HEK293T (cell line): ENCODE data around the gene PEX16.

Experiments
- CTCF ChIA-PET: fragments of 350-600 bp; formaldehyde crosslinking; extraction: SDS; loops from one replicate; lab custom pipeline; 2021; ENCODE audit warnings: antibody characterized with exemption, inconsistent platforms; lab: Yijun Ruan, JAX
- POLR2A ChIA-PET: fragments of 350-600 bp; formaldehyde crosslinking; extraction: SDS; loops from one replicate; lab custom pipeline; 2020; ENCODE audit warnings: antibody characterized with exemption, inconsistent platforms; lab: Yijun Ruan, JAX
- DNase-seq: peaks from one replicate; pipeline ENCODE4 v3.0.0; 2012; ENCODE audit warnings: mixed read lengths; ENCODE audit errors: extremely low spot score
- ARNT ChIP-seq: fragments of 450-650 bp; IDR thresholded peaks from 2 replicates; pipeline ENCODE4 v1.6.1; 2017; ENCODE audit warnings: mild to moderate bottlenecking
- BHLHE40 ChIP-seq: fragments of 450-650 bp; IDR thresholded peaks from 2 replicates; pipeline ENCODE4 v1.6.1; 2016; ENCODE audit warnings: mild to moderate bottlenecking, moderate library complexity, borderline replicate concordance
- CTBP1 ChIP-seq: fragments of 450-650 bp; IDR thresholded peaks from 2 replicates; pipeline ENCODE4 v1.6.1; 2016; ENCODE audit warnings: borderline replicate concordance
- ELF4 ChIP-seq: fragments of 450-650 bp; IDR thresholded peaks from 2 replicates; pipeline ENCODE4 v1.6.1; 2017; ENCODE audit warnings: antibody characterized with exemption
- FOXA1 ChIP-seq: fragments of 450-650 bp; IDR thresholded peaks from 2 replicates; pipeline ENCODE4 v1.6.1; 2016; ENCODE audit warnings: mild to moderate bottlenecking
- FOXK2 ChIP-seq: fragments of 450-650 bp; IDR thresholded peaks from 2 replicates; pipeline ENCODE4 v1.6.1; 2016; ENCODE audit warnings: mild to moderate bottlenecking
- FOXM1 ChIP-seq: fragments of 450-650 bp; IDR thresholded peaks from 2 replicates; pipeline ENCODE4 v1.6.1; 2017; ENCODE audit warnings: mild to moderate bottlenecking, borderline replicate concordance
- HDGF ChIP-seq: fragments of 450-650 bp; IDR thresholded peaks from 2 replicates; pipeline ENCODE4 v1.6.1; 2017; ENCODE audit warnings: antibody characterized with exemption, borderline replicate concordance
- L3MBTL2 ChIP-seq: fragments of 450-650 bp; conservative IDR thresholded peaks from 2 replicates; pipeline ENCODE4 v1.6.1; 2016; ENCODE audit warnings: mild to moderate bottlenecking
- LEF1 ChIP-seq: fragments of 450-650 bp; IDR thresholded peaks from 2 replicates; pipeline ENCODE4 v1.6.1; 2017; ENCODE audit warnings: mild to moderate bottlenecking, borderline replicate concordance
- NFRKB ChIP-seq: fragments of 450-650 bp; IDR thresholded peaks from 2 replicates; pipeline ENCODE4 v1.6.1; 2016; ENCODE audit warnings: mild to moderate bottlenecking, moderate library complexity
- PKNOX1 ChIP-seq: fragments of 450-650 bp; IDR thresholded peaks from 2 replicates; pipeline ENCODE4 v1.6.1; 2016
- SP1 ChIP-seq: fragments of 450-650 bp; IDR thresholded peaks from 2 replicates; pipeline ENCODE4 v1.6.1; 2017
- SUZ12 ChIP-seq: fragments of 450-650 bp; IDR thresholded peaks from 2 replicates; pipeline ENCODE4 v1.6.1; 2016; ENCODE audit warnings: mild to moderate bottlenecking
- TARDBP ChIP-seq: fragments of 450-650 bp; IDR thresholded peaks from 2 replicates; pipeline ENCODE4 v1.6.1; 2016
- ZNF384 ChIP-seq: fragments of 450-650 bp; IDR thresholded peaks from 2 replicates; pipeline ENCODE4 v1.6.1; 2016

Gene PEX16

GRCh38 chr11:45931739-45932138 lies 14.1 kb upstream of the PEX16 start:
- TF ChIP-seq FOXA1 (no peak), FOXM1 (no peak), CTBP1 (no peak), ARNT (no peak), TARDBP (no peak), HDGF (no peak), SUZ12 (no peak), PKNOX1 (no peak), BHLHE40 (no peak), L3MBTL2 (no peak), LEF1 (no peak), ZNF384 (no peak), SP1 (no peak), FOXK2 (no peak), ELF4 (no peak), NFRKB (no peak)
- ChIA-PET POLR2A (no interaction called here), CTCF (no interaction called here)
- DNase-seq: no peak

- DNase-seq: no peak
- ChIA-PET POLR2A (interaction anchor here (0.8 kb wide), 1 partner anchor 13 kb away, joined by 4 read pairs; the partner anchor contains the start of gene PEX16), CTCF (no interaction called here)
- no peak for TF ChIP-seq FOXA1
- no peak for TF ChIP-seq ZNF384
- no peak for TF ChIP-seq L3MBTL2
These were observed 13.4 kb upstream of the PEX16 start for GRCh38 chr11:45930951-45931570.

- ChIA-PET POLR2A (interaction anchor here (0.8 kb wide), 1 partner anchor 12 kb away, joined by 4 read pairs; the partner anchor contains the start of gene PEX16), CTCF (no interaction called here)
- no peak for DNase-seq
- TF ChIP-seq CTBP1 (no peak), ELF4 (no peak), FOXK2 (no peak), FOXM1 (no peak), HDGF (no peak), LEF1 (no peak), ARNT (no peak), PKNOX1 (no peak), L3MBTL2 (no peak), TARDBP (no peak), ZNF384 (no peak), FOXA1 (no peak), SP1 (no peak), SUZ12 (no peak), BHLHE40 (no peak), NFRKB (no peak)
These were observed 12.5 kb upstream of the PEX16 start for GRCh38 chr11:45930031-45930794.

GRCh38 chr11:45929486-45930030 lies 11.9 kb upstream of the PEX16 start:
- POLR2A ChIA-PET: interaction anchor here (0.8 kb wide), 1 partner anchor 314 kb away, joined by 3 read pairs; no protein-coding TSS in a partner anchor
- no peak for DNase-seq
- TF ChIP-seq NFRKB (no peak), ARNT (no peak), PKNOX1 (no peak), FOXA1 (no peak), SP1 (no peak), FOXM1 (no peak), TARDBP (no peak), ZNF384 (no peak), CTBP1 (no peak), BHLHE40 (no peak), L3MBTL2 (no peak), ELF4 (no peak), LEF1 (no peak)
- CTCF ChIA-PET: no interaction called here

GRCh38 chr11:45928535-45929215 lies 11.0 kb upstream of the PEX16 start:
- ChIA-PET CTCF (interaction anchor here (0.6 to 1.2 kb wide), 2 partner anchors 56 to 184 kb away, joined by 3 read pairs; no protein-coding TSS in a partner anchor), POLR2A (interaction anchor here (0.8 kb wide), 1 partner anchor 315 kb away, joined by 3 read pairs; no protein-coding TSS in a partner anchor)
- DNase-seq: no peak
- TF ChIP-seq FOXA1 (no peak), PKNOX1 (no peak), FOXM1 (no peak), SP1 (no peak), CTBP1 (no peak), LEF1 (no peak), TARDBP (no peak), HDGF (no peak), NFRKB (no peak), SUZ12 (no peak), BHLHE40 (no peak), ELF4 (no peak), ZNF384 (no peak), L3MBTL2 (no peak), ARNT (no peak), FOXK2 (no peak)
